ENCODE results near the gene SLC35G3. TPM values are rescaled to one million over a fixed set of nuclear protein-coding genes. Genes with fewer than 3 reads are reported as not detected.

Gene SLC35G3
- total and polyA plus RNA-seq, 2 of the 8 experiments (the other 6 are each of a cell fraction or from before 2014, with no cell fraction given), result not detected

DNA sequence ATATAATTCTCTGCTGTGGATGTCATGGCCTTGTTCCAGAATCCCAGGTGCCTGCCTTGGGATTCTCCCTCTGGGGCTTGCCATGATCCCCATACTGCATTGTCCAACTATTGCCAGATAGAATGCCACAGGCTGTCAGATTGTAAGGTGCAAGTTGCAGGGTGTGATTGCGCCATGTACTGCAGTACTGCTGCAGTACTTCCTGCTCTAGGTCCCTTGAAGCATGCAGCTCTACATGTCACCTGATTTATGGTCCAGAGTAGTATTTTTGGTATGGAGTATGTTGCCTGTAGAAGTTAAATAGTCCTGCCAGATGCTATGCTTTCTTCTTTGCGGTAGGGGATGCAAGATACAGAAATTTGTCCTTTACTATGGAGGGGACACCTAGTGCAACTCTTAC is 41.7 kb upstream of the SLC35G3 start (continued):
- TF ChIP-seq EGR1 (IDR thresholded peaks at IDR 0.05; ENCODE audit: borderline replicate concordance, low read depth, low read length), result no peak

DNA sequence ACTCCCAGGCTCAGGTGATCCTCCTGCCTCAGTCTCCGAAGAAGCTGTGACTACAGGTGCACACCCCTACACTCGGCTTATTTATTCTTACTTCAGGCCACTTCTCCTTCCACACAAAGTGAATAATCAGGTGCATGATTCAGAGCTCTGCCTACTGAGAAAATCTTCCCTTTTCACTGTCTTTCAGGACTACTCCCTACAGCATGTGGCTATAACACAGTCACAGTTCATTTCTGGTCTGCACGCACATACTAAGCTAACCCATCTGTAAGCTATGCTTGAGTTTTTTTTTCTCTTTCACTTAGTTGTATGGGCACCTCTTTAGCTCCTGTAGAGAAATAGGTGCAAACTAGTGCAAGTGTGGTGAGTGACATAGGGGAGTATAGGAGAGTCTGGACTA is 41.1 kb upstream of the SLC35G3 start:
- H3K23ac ChIP-seq (ENCODE audit: insufficient read length), result no peak overlapping the region
- no peak overlapping the region for H3K4me3 ChIP-seq (ENCODE audit: extremely low read depth in 1 of 4, insufficient read depth in 2 of 4, low read depth in 3 of 4, low read length in 4 of 4)
- H2AFZ ChIP-seq (ENCODE audit: low read length), result no peak overlapping the region
- H3K4ac ChIP-seq (replicated peaks; ENCODE audit: insufficient read length, low read depth, low read length), result no peak overlapping the region
- 78% methylated on average over 3 of the region's 3 CpGs; no CpG with 5 or more reads in 1 of the 2 experiments for WGBS, 2 experiments (ENCODE audit: extremely low coverage in 1 of 2, insufficient coverage in 1 of 2, insufficient read length in 1 of 2, insufficient replicate concordance in 2 of 2, low coverage in 1 of 2, low lambda C conversion rate in 2 of 2, missing lambda C conversion rate in 1 of 2)
- H3K9me3 ChIP-seq (ENCODE audit: insufficient read depth in 2 of 2, low read depth in 1 of 2, low read length in 1 of 2), result no peaks in the 10 kb centered on the region
- POLR2A ChIA-PET (ENCODE audit: partially characterized antibody), result no interaction called here
- H4K8ac ChIP-seq (ENCODE audit: extremely low read depth, insufficient read depth, low read length), result no peak overlapping the region
- no peaks in the 10 kb centered on the region for H3K36me3 ChIP-seq (ENCODE audit: control insufficient read depth in 2 of 4, insufficient read depth in 4 of 4, low read length in 3 of 4)
- no peaks in the 10 kb centered on the region for H3K79me2 ChIP-seq (ENCODE audit: control insufficient read depth in 1 of 2, insufficient read depth in 2 of 2, low read length in 2 of 2)
- no peak overlapping the region for H3K56ac ChIP-seq (replicated peaks; ENCODE audit: insufficient read length, low read depth, low read length)
- no peak overlapping the region for H3K4me2 ChIP-seq (ENCODE audit: insufficient read depth in 1 of 2, low read depth in 2 of 2, low read length in 2 of 2)
- no peak overlapping the region for H3K18ac ChIP-seq (ENCODE audit: extremely low read depth, low read length)
- no peaks in the 10 kb centered on the region for H3K79me1 ChIP-seq (ENCODE audit: low read depth, low read length)
- H3K14ac ChIP-seq (ENCODE audit: insufficient read length), result no peak overlapping the region
- H3K27ac ChIP-seq (ENCODE audit: low read depth, low read length), result no peak overlapping the region
- no peaks in the 10 kb centered on the region for H3K27me3 ChIP-seq (replicated peaks in 1 of 4; ENCODE audit: control insufficient read depth in 3 of 4, extremely low read depth in 1 of 4, insufficient read depth in 3 of 4, low read length in 3 of 4)
- H2AK5ac ChIP-seq (ENCODE audit: low read depth, low read length), result no peak overlapping the region
- no peak overlapping the region for H2BK120ac ChIP-seq (replicated peaks; ENCODE audit: low read depth, low read length)
- TF ChIP-seq KDM5A (IDR thresholded peaks at IDR 0.05; ENCODE audit: low read length) (no peak), HDAC2 (IDR thresholded peaks at IDR 0.05; ENCODE audit: borderline replicate concordance in 1 of 2, low read depth in 2 of 2, low read length in 2 of 2) (no peak), CBX8 (IDR thresholded peaks at IDR 0.05; ENCODE audit: borderline replicate concordance, low read depth, low read length) (no peak), CEBPB (IDR thresholded peaks at IDR 0.05; ENCODE audit: low read depth, low read length) (no peak), SAP30 (IDR thresholded peaks at IDR 0.05; ENCODE audit: insufficient read depth, insufficient replicate concordance, low read length) (no peak), GTF2F1 (IDR thresholded peaks at IDR 0.05; ENCODE audit: borderline replicate concordance, low read depth, low read length) (no peak), PHF8 (conservative IDR thresholded peaks at IDR 0.05; ENCODE audit: low read depth, low read length) (no peak)
- H2BK20ac ChIP-seq (ENCODE audit: low read length), result no peak overlapping the region
- H2BK12ac ChIP-seq (ENCODE audit: low read depth, low read length), result no peak overlapping the region
- CTCF ChIA-PET (ENCODE audit: partially characterized antibody), result no interaction called here
- no peak overlapping the region for H2BK5ac ChIP-seq (ENCODE audit: low read depth, low read length)
- no peak for FAIRE-seq
- H4K20me1 ChIP-seq (replicated peaks in 1 of 2; ENCODE audit: control insufficient read depth in 1 of 2, insufficient read depth in 2 of 2, low read length in 2 of 2), result no peaks in the 10 kb centered on the region
- DNase-seq (ENCODE audit: low read depth in 1 of 2, low spot score in 2 of 2), result no peak
- H4K5ac ChIP-seq (ENCODE audit: insufficient read length, low read depth, low read length), result no peak overlapping the region
- no peak overlapping the region for H3K9ac ChIP-seq (replicated peaks in 1 of 4; ENCODE audit: extremely low read depth in 1 of 4, low read depth in 3 of 4, low read length in 3 of 4)
- H4K91ac ChIP-seq (replicated peaks; ENCODE audit: insufficient read length, low read length), result no peak overlapping the region
- no peaks in the 10 kb centered on the region for H3K4me1 ChIP-seq (replicated peaks in 1 of 4; ENCODE audit: control insufficient read depth in 3 of 4, insufficient read depth in 4 of 4, low read length in 3 of 4)
- no peaks in the 10 kb centered on the region for H3K23me2 ChIP-seq (ENCODE audit: low read depth, low read length)
- no peak overlapping the region for H2BK15ac ChIP-seq (ENCODE audit: low read length)
